ENCODE results near the gene TSSK1B.

DNA sequence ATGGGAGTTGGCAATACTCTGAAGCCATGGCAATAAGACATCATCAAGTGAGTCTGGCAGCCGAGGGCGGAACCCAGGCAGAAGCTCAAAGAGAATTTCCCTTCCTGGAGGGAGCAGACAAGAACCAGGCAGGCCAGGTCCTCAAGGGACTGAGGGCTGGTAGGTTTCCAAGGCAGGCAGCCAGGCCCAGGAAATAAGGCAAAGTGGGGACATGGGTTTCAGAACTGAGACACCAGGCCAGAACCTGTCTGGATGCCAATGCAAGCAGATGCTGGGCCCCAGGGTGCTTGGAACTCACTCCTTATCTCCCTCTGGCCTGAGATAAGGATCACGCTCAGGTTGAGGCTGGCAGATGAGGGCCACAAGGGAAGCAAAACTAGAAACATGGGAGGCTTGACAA, 8.9 kb downstream of the TSSK1B start:
- TF ChIP-seq, protein P1, sequence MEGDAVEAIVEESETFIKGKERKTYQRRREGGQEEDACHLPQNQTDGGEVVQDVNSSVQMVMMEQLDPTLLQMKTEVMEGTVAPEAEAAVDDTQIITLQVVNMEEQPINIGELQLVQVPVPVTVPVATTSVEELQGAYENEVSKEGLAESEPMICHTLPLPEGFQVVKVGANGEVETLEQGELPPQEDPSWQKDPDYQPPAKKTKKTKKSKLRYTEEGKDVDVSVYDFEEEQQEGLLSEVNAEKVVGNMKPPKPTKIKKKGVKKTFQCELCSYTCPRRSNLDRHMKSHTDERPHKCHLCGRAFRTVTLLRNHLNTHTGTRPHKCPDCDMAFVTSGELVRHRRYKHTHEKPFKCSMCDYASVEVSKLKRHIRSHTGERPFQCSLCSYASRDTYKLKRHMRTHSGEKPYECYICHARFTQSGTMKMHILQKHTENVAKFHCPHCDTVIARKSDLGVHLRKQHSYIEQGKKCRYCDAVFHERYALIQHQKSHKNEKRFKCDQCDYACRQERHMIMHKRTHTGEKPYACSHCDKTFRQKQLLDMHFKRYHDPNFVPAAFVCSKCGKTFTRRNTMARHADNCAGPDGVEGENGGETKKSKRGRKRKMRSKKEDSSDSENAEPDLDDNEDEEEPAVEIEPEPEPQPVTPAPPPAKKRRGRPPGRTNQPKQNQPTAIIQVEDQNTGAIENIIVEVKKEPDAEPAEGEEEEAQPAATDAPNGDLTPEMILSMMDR (IDR thresholded peaks at IDR 0.05; ENCODE audit: control extremely low read depth in 1 of 3, insufficient read depth in 1 of 3, low read depth in 1 of 3, low read length in 3 of 3): no peak
- TF ChIP-seq RNF2 (IDR thresholded peaks at IDR 0.05; ENCODE audit: borderline replicate concordance, low read depth, low read length, missing control alignments, poor library complexity, severe bottlenecking): no peak
- TF ChIP-seq RFX5 (IDR thresholded peaks at IDR 0.05; ENCODE audit: borderline replicate concordance, low read depth, low read length): no peak
- TF ChIP-seq RAD21 (IDR thresholded peaks at IDR 0.05 in 1 of 2, conservative IDR thresholded peaks at IDR 0.05 in 1 of 2; ENCODE audit: low read depth in 2 of 2, low read length in 2 of 2): no peak
- no peak for TF ChIP-seq CHD1 (IDR thresholded peaks at IDR 0.05; ENCODE audit: low read depth, low read length)
- TF ChIP-seq NRF1 (IDR thresholded peaks at IDR 0.05; ENCODE audit: low read depth, low read length): no peak
- TF ChIP-seq SRF (IDR thresholded peaks at IDR 0.05; ENCODE audit: low read depth, low read length): no peak
